Stimulated activated CD8-positive, alpha-beta memory T cell treated with anti-CD3 and anti-CD28 coated beads, Interleukin-15, amount 100 ng/mL, for 48 hours (primary cell): Measurements from ENCODE around the gene NDRG2.

Source experiments
- DNase-seq, 2 donors: peaks; one replicate each; pipeline ENCODE4 v3.0.0-alpha.2; 2020; ENCODE audit warnings: low read depth in 2 of 2

Gene NDRG2

DNA sequence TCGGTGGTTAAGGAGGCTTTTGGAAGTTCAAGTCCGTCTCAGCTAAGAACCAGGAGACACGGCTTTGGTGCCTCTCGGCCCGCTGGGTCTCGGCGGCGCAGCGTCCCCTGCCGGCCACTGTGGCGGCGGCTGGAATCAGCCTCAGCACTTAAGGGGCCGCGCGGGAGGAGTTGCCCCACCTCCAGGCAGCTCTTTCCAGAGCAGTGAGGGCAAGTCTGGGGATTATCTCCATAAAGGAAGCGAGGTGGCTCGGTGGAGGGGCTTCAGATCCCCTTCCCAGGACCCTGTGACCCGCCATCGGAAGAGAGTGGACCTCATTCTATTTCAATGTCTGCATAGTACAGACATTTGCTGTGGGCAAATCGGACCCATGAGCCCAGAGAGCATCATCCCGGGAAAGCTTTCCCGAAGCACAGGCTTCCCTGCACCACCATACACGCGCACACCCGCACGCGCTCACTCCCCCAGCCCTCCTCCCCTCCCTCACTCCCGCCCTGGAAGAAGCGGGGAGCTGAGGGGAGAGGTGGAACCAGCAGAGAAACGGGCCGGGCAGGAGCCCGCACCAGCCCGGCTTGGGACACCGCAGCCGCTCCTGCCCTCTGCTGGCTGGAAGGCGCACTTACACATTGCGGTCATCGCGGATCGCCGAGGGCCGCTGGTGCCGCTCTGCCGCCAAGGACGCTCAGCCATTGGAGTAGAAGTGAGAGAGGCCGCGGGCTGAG, 53.7 kb downstream of the NDRG2 start:
- peak; percentile 64 to 72 for DNase-seq

GRCh38 chr14:20970647-20970982, 54.2 kb downstream of the NDRG2 start:
- no peak for DNase-seq

DNA sequence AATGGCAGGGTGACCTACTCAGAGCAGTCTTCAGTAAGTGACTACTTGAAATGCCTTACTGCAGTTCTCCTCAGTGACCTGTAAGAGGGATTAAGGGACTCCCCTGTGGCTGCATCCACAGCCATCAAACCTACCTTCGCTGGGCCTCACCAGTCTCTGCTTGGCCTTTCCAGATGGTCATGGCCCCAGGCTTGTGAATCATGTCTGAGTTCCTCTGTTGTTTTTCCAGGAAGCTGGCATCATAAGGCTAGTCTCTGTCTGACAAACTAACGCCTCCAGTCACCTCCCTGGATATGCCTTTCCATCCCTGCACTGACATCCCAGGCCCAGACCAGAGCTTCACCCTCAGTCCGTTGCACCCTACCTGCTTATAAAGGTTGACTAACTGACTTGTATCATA, 55.5 kb downstream of the NDRG2 start:
- no peak for DNase-seq
